ENCODE measurements around the gene KRT6B.

- TF ChIP-seq CTCF (IDR thresholded peaks at IDR 0.05; ENCODE audit: poor library complexity, severe bottlenecking) (no peak), SMC3 (conservative IDR thresholded peaks at IDR 0.05; ENCODE audit: poor library complexity) (no peak), EP300 (conservative IDR thresholded peaks at IDR 0.05; ENCODE audit: poor library complexity, severe bottlenecking) (no peak), RAD21 (conservative IDR thresholded peaks at IDR 0.05) (no peak), EZH2 (IDR thresholded peaks at IDR 0.05; ENCODE audit: borderline replicate concordance, insufficient read depth, low read length, poor library complexity, severe bottlenecking) (no peak), POLR2AphosphoS5 (IDR thresholded peaks at IDR 0.05) (no peak), REST (IDR thresholded peaks at IDR 0.05; ENCODE audit: borderline replicate concordance) (no peak), MXI1 (conservative IDR thresholded peaks at IDR 0.05; ENCODE audit: poor library complexity, severe bottlenecking) (no peak), TAF1 (IDR thresholded peaks at IDR 0.05; ENCODE audit: low read depth) (no peak)
Measured at GRCh38 chr12:52496054-52496453, 44.1 kb upstream of the KRT6B start.
